Measurements from ENCODE around the gene WHRN.

The WHRN gene

GRCh38 chr9:114513055-114513958, 8.0 kb upstream of the WHRN start:
- Histone ChIP-seq H3K4me3 (ENCODE audit: low read depth, low read length) (no peak overlapping the region), H3K27me3 (replicated peaks) (peaks cover 6% of the 10 kb centered on the region), H3K27ac (no peak overlapping the region), H3K36me3 (replicated peaks) (no peaks in the 10 kb centered on the region)
- DNase-seq: no peak
- in situ Hi-C loops (cut with HindIII; ENCODE audit: low pct_ligation_motif_present, low sequenced_read_pairs): no loop called here
- no peak for TF ChIP-seq CTCF (IDR thresholded peaks at IDR 0.05; ENCODE audit: low read depth, low read length, missing control alignments)

DNA sequence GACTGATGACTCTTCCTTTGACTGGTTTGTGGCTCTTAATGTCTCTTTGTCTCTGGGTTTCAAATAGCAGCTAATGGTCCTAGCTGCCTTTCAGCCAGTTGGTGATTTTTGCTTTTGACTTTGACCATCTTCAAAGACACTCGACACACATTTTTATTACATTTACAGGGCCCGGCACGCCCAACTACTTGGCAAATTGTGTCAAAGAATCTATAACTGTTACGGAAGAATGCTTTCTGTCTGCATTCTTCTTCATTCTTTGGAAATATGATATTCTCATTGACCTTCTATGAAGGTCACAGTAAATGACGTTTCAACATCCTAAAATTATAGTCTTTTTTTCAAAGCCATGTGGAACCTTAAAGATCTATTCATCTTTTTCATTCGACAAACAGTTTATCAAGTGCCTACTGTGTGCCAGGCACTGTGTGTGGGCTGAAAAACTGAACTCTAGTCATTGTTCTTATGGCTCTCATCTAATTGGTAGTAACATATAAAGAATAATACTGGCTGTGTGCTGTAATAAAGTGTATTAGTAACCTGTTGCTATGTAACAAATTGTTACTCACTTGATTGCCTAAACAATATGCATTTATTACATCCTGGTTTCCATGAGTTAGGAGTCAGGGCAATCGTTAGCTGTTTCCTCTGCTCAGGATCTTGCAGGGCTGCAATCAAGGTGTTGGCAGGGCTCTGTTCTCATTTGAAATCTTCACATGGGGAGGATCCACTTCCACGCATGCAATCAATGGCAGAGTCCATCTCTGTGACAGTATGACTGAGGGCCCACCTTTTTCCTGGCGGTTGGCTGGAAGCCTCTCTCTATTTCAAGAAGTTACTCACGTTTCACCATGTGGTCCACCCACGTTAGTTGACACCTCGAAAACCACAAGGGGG, 7.0 kb upstream of the WHRN start:
- TF ChIP-seq CTCF (IDR thresholded peaks at IDR 0.05; ENCODE audit: low read depth, low read length, missing control alignments): no peak
- Histone ChIP-seq H3K27me3 (replicated peaks) (peaks cover 8% of the 10 kb centered on the region), H3K36me3 (replicated peaks) (no peaks in the 10 kb centered on the region), H3K4me3 (ENCODE audit: low read depth, low read length) (no peak overlapping the region), H3K27ac (no peak overlapping the region)
- DNase-seq: no peak
- in situ Hi-C loops (cut with HindIII; ENCODE audit: low pct_ligation_motif_present, low sequenced_read_pairs): no loop called here

GRCh38 chr9:114507726-114508125, 2.5 kb upstream of the WHRN start:
- Histone ChIP-seq H3K4me3 (ENCODE audit: low read depth, low read length) (no peak overlapping the region), H3K36me3 (replicated peaks) (no peaks in the 10 kb centered on the region), H3K27ac (no peak overlapping the region), H3K27me3 (replicated peaks) (peaks cover 14% of the 10 kb centered on the region)
- DNase-seq: no peak
- in situ Hi-C loops (cut with HindIII; ENCODE audit: low pct_ligation_motif_present, low sequenced_read_pairs): no loop called here
- TF ChIP-seq CTCF (IDR thresholded peaks at IDR 0.05; ENCODE audit: low read depth, low read length, missing control alignments): peak; percentile 49

GRCh38 chr9:114506082-114506390, 763 bp upstream of the WHRN start:
- TF ChIP-seq CTCF (IDR thresholded peaks at IDR 0.05; ENCODE audit: low read depth, low read length, missing control alignments): no peak
- no peak for DNase-seq
- no peaks in the 10 kb centered on the region for H3K36me3 ChIP-seq (replicated peaks)
- H3K27me3 ChIP-seq (replicated peaks): peaks cover 14% of the 10 kb centered on the region
- H3K27ac ChIP-seq: no peak overlapping the region
- in situ Hi-C loops (cut with HindIII; ENCODE audit: low pct_ligation_motif_present, low sequenced_read_pairs): no loop called here
- peak overlapping the region; percentile 64 for H3K4me3 ChIP-seq (ENCODE audit: low read depth, low read length)

DNA sequence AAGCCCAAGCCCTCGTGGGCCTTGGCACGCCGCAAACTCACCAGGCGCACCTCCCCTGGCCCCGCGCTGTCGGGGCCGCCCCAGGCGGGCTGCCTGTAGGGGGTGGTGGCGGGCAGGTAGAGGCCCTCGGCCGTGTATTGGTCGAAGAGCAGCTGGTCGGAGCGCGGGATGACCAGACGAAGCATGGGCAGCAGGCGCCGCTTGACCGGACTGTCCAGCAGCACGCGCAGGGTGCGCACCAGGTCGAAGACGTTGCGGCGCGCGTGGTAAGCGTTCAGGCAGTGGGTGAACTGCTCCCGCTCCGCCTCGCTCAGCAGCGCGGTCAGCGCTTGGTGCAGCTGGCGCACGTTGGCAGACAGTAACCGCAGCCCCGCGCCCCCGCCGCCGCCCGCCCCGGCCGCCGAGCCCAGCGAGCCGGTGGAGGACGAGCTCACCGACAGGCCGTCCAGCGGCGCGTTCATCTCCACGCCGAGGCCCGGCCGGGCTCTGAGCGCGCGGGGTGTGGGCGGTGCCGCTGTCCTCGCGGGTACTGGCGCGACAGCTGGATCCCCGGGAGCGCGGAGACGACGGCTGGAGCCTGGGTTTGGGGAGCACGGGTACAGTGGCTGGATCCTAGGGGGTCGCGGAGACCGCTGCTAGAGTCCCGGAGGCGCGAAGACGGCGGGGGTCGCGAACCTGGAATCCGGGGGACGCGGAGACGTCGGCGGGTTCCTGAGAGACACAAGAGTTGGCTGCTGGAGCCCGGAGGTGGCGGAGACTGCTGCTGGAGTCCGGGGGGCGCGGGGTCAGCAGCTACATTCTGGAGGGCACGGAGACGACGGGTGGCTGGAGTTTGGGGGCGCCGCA, 709 bp downstream of the WHRN start:
- Histone ChIP-seq H3K27ac (no peak overlapping the region), H3K4me3 (ENCODE audit: low read depth, low read length) (peak overlapping the region; percentile 64), H3K36me3 (replicated peaks) (no peaks in the 10 kb centered on the region), H3K27me3 (replicated peaks) (peaks cover 14% of the 10 kb centered on the region)
- peak; percentile 6 for DNase-seq
- in situ Hi-C loops (cut with HindIII; ENCODE audit: low pct_ligation_motif_present, low sequenced_read_pairs): no loop called here
- peak; percentile 53 for TF ChIP-seq CTCF (IDR thresholded peaks at IDR 0.05; ENCODE audit: low read depth, low read length, missing control alignments)

All from brain microvascular endothelial cell (primary cell).